H9 (cell line): ENCODE results near the gene ITPRIPL2. TPM values are rescaled to one million over a fixed set of nuclear protein-coding genes. Genes with fewer than 3 reads are reported as not detected.

Experiments used
- DNase-seq: peaks from one replicate; pipeline ENCODE4 v3.0.0-alpha.2; 2017
- H2AFZ ChIP-seq: one replicate; pipeline ENCODE4 v1.6.1; 2013; ENCODE audit warnings: mild to moderate bottlenecking, low read length, control low read depth, moderate library complexity
- H2AK5ac ChIP-seq: 2 replicates; pipeline ENCODE4 v1.6.1; 2013; ENCODE audit warnings: low read length, control low read depth, mixed read lengths; ENCODE audit not compliant: insufficient read length
- H2BK120ac ChIP-seq: one replicate; pipeline ENCODE4 v1.6.1; 2013; ENCODE audit warnings: low read depth, mild to moderate bottlenecking, low read length, control low read depth, inconsistent platforms; ENCODE audit not compliant: poor library complexity, severe bottlenecking
- H2BK12ac ChIP-seq: 2 replicates; pipeline ENCODE4 v1.6.1; 2013; ENCODE audit warnings: low read length, control low read depth, mixed read lengths, low read depth; ENCODE audit not compliant: insufficient read length
- H2BK15ac ChIP-seq: 2 replicates; pipeline ENCODE4 v1.6.1; 2013; ENCODE audit warnings: low read depth, low read length, control low read depth
- H2BK20ac ChIP-seq: one replicate; pipeline ENCODE4 v1.6.1; 2013; ENCODE audit warnings: low read depth, mild to moderate bottlenecking, low read length, control low read depth, inconsistent platforms; ENCODE audit not compliant: poor library complexity, severe bottlenecking
- H2BK5ac ChIP-seq: 2 replicates; pipeline ENCODE4 v1.6.1; 2013; ENCODE audit warnings: low read length, control low read depth, mixed read lengths; ENCODE audit not compliant: insufficient read length
- H3K14ac ChIP-seq: 2 replicates; pipeline ENCODE4 v1.6.1; 2013; ENCODE audit warnings: low read length, control low read depth; ENCODE audit not compliant: insufficient read depth
- H3K18ac ChIP-seq: 2 replicates; pipeline ENCODE4 v1.6.1; 2013; ENCODE audit warnings: low read depth, mild to moderate bottlenecking, mixed read lengths, low read length, control low read depth; ENCODE audit not compliant: insufficient read length
- H3K23ac ChIP-seq: 2 replicates; pipeline ENCODE4 v1.6.1; 2013; ENCODE audit warnings: low read length, control low read depth, mixed read lengths, low read depth; ENCODE audit not compliant: insufficient read length
- H3K23me2 ChIP-seq: 2 replicates; pipeline ENCODE4 v1.6.1; 2013; ENCODE audit warnings: low read depth, mild to moderate bottlenecking, mixed read lengths, low read length, control low read depth; ENCODE audit not compliant: insufficient read length, poor library complexity, severe bottlenecking
- H3K27ac ChIP-seq: 2 replicates; pipeline ENCODE4 v1.5.1; 2013; ENCODE audit warnings: low read length, control low read depth, mixed read lengths, low read depth; ENCODE audit not compliant: insufficient read length
- H3K27me3 ChIP-seq: 2 replicates; pipeline ENCODE4 v1.6.1; 2013; ENCODE audit warnings: low read length, control low read depth, inconsistent platforms; ENCODE audit not compliant: insufficient read depth
- H3K4ac ChIP-seq: 2 replicates; pipeline ENCODE4 v1.6.1; 2013; ENCODE audit warnings: low read depth, mild to moderate bottlenecking, control low read depth, inconsistent platforms, low read length, moderate library complexity
- H3K4me1 ChIP-seq: 2 replicates; pipeline ENCODE4 v1.6.1; 2013; ENCODE audit warnings: low read length, control low read depth, inconsistent platforms; ENCODE audit not compliant: insufficient read depth
- H3K4me2 ChIP-seq: 2 replicates; pipeline ENCODE4 v1.6.1; 2013; ENCODE audit warnings: low read length, control low read depth, mixed read lengths; ENCODE audit not compliant: insufficient read length, insufficient read depth
- H3K56ac ChIP-seq: 2 replicates; pipeline ENCODE4 v1.6.1; 2013; ENCODE audit warnings: low read depth, mild to moderate bottlenecking, mixed read lengths, low read length, control low read depth; ENCODE audit not compliant: insufficient read length
- H3K79me1 ChIP-seq: 2 replicates; pipeline ENCODE4 v1.6.1; 2013; ENCODE audit warnings: low read depth, mild to moderate bottlenecking, moderate library complexity, low read length, control low read depth, inconsistent platforms; ENCODE audit not compliant: insufficient read depth, poor library complexity, severe bottlenecking
- H3K79me2 ChIP-seq: 2 replicates; pipeline ENCODE4 v1.6.1; 2013; ENCODE audit warnings: low read length, control low read depth, inconsistent platforms; ENCODE audit not compliant: insufficient read depth
- H3K9ac ChIP-seq: 2 replicates; pipeline ENCODE4 v1.6.1; 2013; ENCODE audit warnings: low read length, control low read depth, mixed read lengths; ENCODE audit not compliant: insufficient read length; ENCODE audit errors: extremely low read depth
- H3K9me3 ChIP-seq: one replicate; pipeline ENCODE4 v1.6.1; 2013; ENCODE audit warnings: low read depth, low read length, inconsistent platforms; ENCODE audit not compliant: control insufficient read depth
- H3T11ph ChIP-seq: one replicate; pipeline ENCODE4 v1.6.1; 2013; ENCODE audit warnings: mild to moderate bottlenecking, low read length, control low read depth, inconsistent platforms
- H4K20me1 ChIP-seq: one replicate; pipeline ENCODE4 v1.6.1; 2013; ENCODE audit not compliant: control insufficient read depth, insufficient read length, insufficient read depth
- H4K5ac ChIP-seq: 2 replicates; pipeline ENCODE4 v1.6.1; 2013; ENCODE audit warnings: low read depth, mild to moderate bottlenecking, mixed read lengths, low read length, control low read depth; ENCODE audit not compliant: insufficient read length
- H4K8ac ChIP-seq: replicated peaks from 2 replicates; pipeline ENCODE4 v1.6.1; 2013; ENCODE audit warnings: low read length, control low read depth, mixed read lengths, low read depth; ENCODE audit not compliant: insufficient read length
- H4K91ac ChIP-seq: 2 replicates; pipeline ENCODE4 v1.6.1; 2013; ENCODE audit warnings: low read depth, mild to moderate bottlenecking, moderate library complexity, mixed read lengths, low read length, control low read depth; ENCODE audit not compliant: insufficient read length
- H3K27ac Mint-ChIP-seq, 3 experiments: 2 replicates in 2 of 3; 3 replicates in 1 of 3; pipeline ENCODE4 v1.8.0; 2020 to 2021; ENCODE audit warnings: mixed read lengths in 3 of 3, mild to moderate bottlenecking in 1 of 3, moderate library complexity in 1 of 3
- H3K27me3 Mint-ChIP-seq: 2 replicates; pipeline ENCODE4 v1.8.0; 2021; ENCODE audit warnings: low read depth, mild to moderate bottlenecking, moderate library complexity, mixed read lengths
- H3K36me3 Mint-ChIP-seq, 3 experiments: 2 replicates in 2 of 3; 3 replicates in 1 of 3; pipeline ENCODE4 v1.8.0; 2020 to 2021; ENCODE audit warnings: low read depth in 3 of 3, mixed read lengths in 3 of 3; ENCODE audit not compliant: insufficient read depth in 1 of 3
- H3K4me1 Mint-ChIP-seq, 2 experiments: 2 replicates each; pipeline ENCODE4 v1.8.0; 2020; ENCODE audit warnings: mixed read lengths in 2 of 2
- H3K4me3 Mint-ChIP-seq, 2 experiments: 2 replicates in 1 of 2; 3 replicates in 1 of 2; pipeline ENCODE4 v1.8.0; 2020 to 2021; ENCODE audit warnings: mild to moderate bottlenecking in 2 of 2, mixed read lengths in 2 of 2, moderate library complexity in 1 of 2
- H3K9me3 Mint-ChIP-seq, 2 experiments: 2 replicates in 1 of 2; 3 replicates in 1 of 2; pipeline ENCODE4 v1.8.0; 2020; ENCODE audit warnings: mild to moderate bottlenecking in 2 of 2, mixed read lengths in 2 of 2, moderate library complexity in 1 of 2
- whole genome bisulfite sequencing: extraction: QIAGEN DNeasy Blood & Tissue Kit; methylation state at CpG from one replicate; pipeline ENCODE4 v1.1.7; 2013; ENCODE audit warnings: missing lambda C conversion rate, low lambda C conversion rate, mixed read lengths; ENCODE audit not compliant: insufficient read length; ENCODE audit errors: extremely low coverage; 5-methylcytosine and 5-hydroxymethylcytosine counted together
- total RNA-seq: library from RNA; stranded (reverse); gene quantifications from 2 replicates; pipeline ENCODE4 v1.2.1, GENCODE V29; 2021
- TF ChIP-seq, protein P1 (sequence below): fragments of 200-600 bp; sonication (generic); conservative IDR thresholded peaks from 3 replicates; pipeline ENCODE4 v1.8.0; 2021; ENCODE audit warnings: antibody characterized with exemption, mild to moderate bottlenecking

ITPRIPL2 gene
- total RNA-seq, 1 experiment from 2014 or later, result 9.1 TPM

DNA sequence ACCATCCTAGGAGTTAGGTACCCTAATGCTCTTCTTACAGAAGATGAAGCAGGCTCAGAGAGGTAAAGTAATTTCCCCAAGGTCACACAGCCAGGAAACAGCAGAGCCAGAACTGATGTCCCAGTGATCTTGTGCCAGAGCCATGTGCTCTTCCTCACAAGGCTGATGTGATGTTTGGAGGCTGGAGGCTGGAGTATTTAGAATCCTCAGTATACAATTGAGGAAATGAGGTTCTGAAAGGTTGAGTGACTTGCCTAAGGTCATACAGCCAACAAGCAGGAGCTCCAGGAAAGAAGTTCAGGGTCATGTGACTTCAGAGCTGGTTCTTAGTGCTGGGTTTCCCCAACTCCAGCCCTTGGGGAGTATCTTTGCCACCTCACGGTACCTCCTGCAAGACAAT lies 18.5 kb downstream of the ITPRIPL2 start:
- no peaks in the 10 kb centered on the region for H4K20me1 ChIP-seq
- no peak overlapping the region for H3K14ac ChIP-seq
- H2BK120ac ChIP-seq, result no peak overlapping the region
- no peak overlapping the region for H2BK15ac ChIP-seq
- H3K4ac ChIP-seq, result no peak overlapping the region
- peaks cover 3% of the 10 kb centered on the region; the same call in 1 of the 2 replicates for H3K4me1 ChIP-seq
- no peaks in the 10 kb centered on the region for H3K27me3 ChIP-seq
- DNase-seq, result no peak
- Mint-ChIP-seq H3K4me3 (no peak overlapping the region), H3K27ac (no peak overlapping the region), H3K27me3 (no peaks in the 10 kb centered on the region), H3K36me3 (no peaks in the 10 kb centered on the region), H3K4me1 (peaks cover 29 to 30% of the 10 kb centered on the region in 2 experiments), H3K9me3 (no peaks in the 10 kb centered on the region; a peak in 1 of 5 replicates)
- WGBS, result no CpG with 5 or more reads among the region's 1 CpG
- H2AK5ac ChIP-seq, result no peak overlapping the region
- peaks cover 3% of the 10 kb centered on the region for H3K23me2 ChIP-seq
- TF ChIP-seq, protein P1, sequence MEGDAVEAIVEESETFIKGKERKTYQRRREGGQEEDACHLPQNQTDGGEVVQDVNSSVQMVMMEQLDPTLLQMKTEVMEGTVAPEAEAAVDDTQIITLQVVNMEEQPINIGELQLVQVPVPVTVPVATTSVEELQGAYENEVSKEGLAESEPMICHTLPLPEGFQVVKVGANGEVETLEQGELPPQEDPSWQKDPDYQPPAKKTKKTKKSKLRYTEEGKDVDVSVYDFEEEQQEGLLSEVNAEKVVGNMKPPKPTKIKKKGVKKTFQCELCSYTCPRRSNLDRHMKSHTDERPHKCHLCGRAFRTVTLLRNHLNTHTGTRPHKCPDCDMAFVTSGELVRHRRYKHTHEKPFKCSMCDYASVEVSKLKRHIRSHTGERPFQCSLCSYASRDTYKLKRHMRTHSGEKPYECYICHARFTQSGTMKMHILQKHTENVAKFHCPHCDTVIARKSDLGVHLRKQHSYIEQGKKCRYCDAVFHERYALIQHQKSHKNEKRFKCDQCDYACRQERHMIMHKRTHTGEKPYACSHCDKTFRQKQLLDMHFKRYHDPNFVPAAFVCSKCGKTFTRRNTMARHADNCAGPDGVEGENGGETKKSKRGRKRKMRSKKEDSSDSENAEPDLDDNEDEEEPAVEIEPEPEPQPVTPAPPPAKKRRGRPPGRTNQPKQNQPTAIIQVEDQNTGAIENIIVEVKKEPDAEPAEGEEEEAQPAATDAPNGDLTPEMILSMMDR, result no peak
- H4K5ac ChIP-seq, result no peak overlapping the region
- no peaks in the 10 kb centered on the region for H3K9me3 ChIP-seq
- H2AFZ ChIP-seq, result no peak overlapping the region
- H2BK12ac ChIP-seq, result no peak overlapping the region
- H3K18ac ChIP-seq, result no peak overlapping the region
- H3K56ac ChIP-seq, result no peak overlapping the region
- H3K79me2 ChIP-seq, result no peaks in the 10 kb centered on the region
- H3K23ac ChIP-seq, result no peak overlapping the region
- H4K91ac ChIP-seq, result no peak overlapping the region
- no peak overlapping the region for H3K4me2 ChIP-seq
- no peak overlapping the region for H2BK20ac ChIP-seq
- H3K27ac ChIP-seq, result no peak overlapping the region
- no peaks in the 10 kb centered on the region for H3K79me1 ChIP-seq
- H4K8ac ChIP-seq, result no peak overlapping the region
- H3T11ph ChIP-seq, result no peak overlapping the region
- H3K9ac ChIP-seq, result no peak overlapping the region
- H2BK5ac ChIP-seq, result no peak overlapping the region
